HepG2 (cell line): ENCODE results near the gene ZNF22. TPM values are rescaled to one million over a fixed set of nuclear protein-coding genes. Genes with fewer than 3 reads are reported as not detected.

ENCODE experiments used
- ATAC-seq: fragments of 200-7000 bp; cut with Tn5 transposase; 3 replicates; pipeline ENCODE4 v1.9.1; 2020; ENCODE audit warnings: mild to moderate bottlenecking, moderate library complexity
- BruUV-seq: library from RNA; stranded (reverse); fragments of 400-500 nt; replicated peaks from 2 replicates; lab custom pipeline; 2021; lab: Mats Ljungman, UMichigan
- CTCF ChIA-PET: fragments of 300-600 bp; formaldehyde crosslinking; extraction: SDS; loops from one replicate; lab custom pipeline; 2021; ENCODE audit warnings: low total read pairs, inconsistent platforms, low intra/inter-chr PET ratio; lab: Yijun Ruan, JAX
- POLR2A ChIA-PET: fragments of 350-600 bp; sonication (Branson Sonifier 250); formaldehyde crosslinking; loops from one replicate; lab custom pipeline; 2020; ENCODE audit warnings: antibody characterized with exemption, inconsistent platforms; lab: Yijun Ruan, JAX
- DNase-seq: peaks from one replicate; pipeline ENCODE4 v3.0.0-alpha.2; 2015; ENCODE audit warnings: low spot score
- FAIRE-seq: peaks from 3 replicates; lab custom pipeline; 2011; peaks lifted over from hg19 to GRCh38; lab: Jason Lieb, UNC
- H2AFZ ChIP-seq: one replicate; pipeline ENCODE4 v1.6.1; 2011; ENCODE audit warnings: low read length, inconsistent platforms
- H3K27ac ChIP-seq: fragments of 300-600 bp; 3 replicates; pipeline ENCODE4 v1.8.0; 2011; ENCODE audit warnings: mixed run types, mild to moderate bottlenecking, mixed read lengths, low read length, inconsistent platforms; ENCODE audit not compliant: insufficient read depth; ENCODE audit errors: extremely low read length
- H3K27me3 ChIP-seq, 2 experiments: fragments of 200-600 bp in 1 of 2; 2 replicates in 1 of 2; 3 replicates in 1 of 2; pipeline versions ENCODE4 v1.6.0 to v1.8.0; 2011; ENCODE audit warnings: low read length in 2 of 2, mild to moderate bottlenecking in 2 of 2, moderate library complexity in 2 of 2, inconsistent platforms in 1 of 2; ENCODE audit not compliant: insufficient read depth in 2 of 2, control insufficient read depth in 1 of 2
- H3K36me3 ChIP-seq, 2 experiments: fragments of 200-600 bp in 1 of 2; replicated peaks in 1 of 2; 2 replicates in 1 of 2; 3 replicates in 1 of 2; pipeline versions ENCODE4 v1.5.1 to v1.8.0; 2011; ENCODE audit warnings: low read length in 2 of 2, inconsistent platforms in 1 of 2; ENCODE audit not compliant: insufficient read depth in 2 of 2, control insufficient read depth in 1 of 2
- H3K4me1 ChIP-seq: 2 replicates; pipeline ENCODE4 v1.5.1; 2012; ENCODE audit warnings: low read length, inconsistent platforms; ENCODE audit not compliant: insufficient read depth
- H3K4me2 ChIP-seq: 2 replicates; pipeline ENCODE4 v1.6.0; 2011; ENCODE audit warnings: low read depth, low read length, inconsistent platforms
- H3K4me3 ChIP-seq, 3 experiments: fragments of 200-600 bp in 1 of 3; sonication (generic), shearing (Covaris generic) in 1 of 3; replicated peaks in 1 of 3; 2 replicates each; pipeline ENCODE4 v1.5.1; 2011 to 2016; ENCODE audit warnings: low read length in 3 of 3, inconsistent platforms in 2 of 3, low read depth in 2 of 3, mild to moderate bottlenecking in 2 of 3, control low read depth in 1 of 3, mixed read lengths in 1 of 3; ENCODE audit not compliant: insufficient read depth in 1 of 3
- H3K79me2 ChIP-seq: one replicate; pipeline ENCODE4 v1.6.1; 2011; ENCODE audit warnings: low read length, inconsistent platforms; ENCODE audit not compliant: insufficient read depth
- H3K9ac ChIP-seq: 2 replicates; pipeline ENCODE4 v1.6.0; 2011; ENCODE audit warnings: mild to moderate bottlenecking, low read depth, low read length, inconsistent platforms; ENCODE audit not compliant: insufficient read depth
- H3K9me3 ChIP-seq: 2 replicates; pipeline ENCODE4 v1.5.1; 2012; ENCODE audit warnings: mild to moderate bottlenecking, low read length
- H4K20me1 ChIP-seq: 2 replicates; pipeline ENCODE4 v1.6.0; 2011; ENCODE audit warnings: inconsistent platforms, mild to moderate bottlenecking, low read length, moderate library complexity; ENCODE audit not compliant: insufficient read depth
- AFF4 ChIP-seq: sonication (generic); formaldehyde crosslinking; IDR thresholded peaks from 2 replicates; pipeline ENCODE4 v1.4.0; 2020; ENCODE audit warnings: missing genetic modification reagents
- CENPBD1 ChIP-seq: sonication (generic); formaldehyde crosslinking; IDR thresholded peaks from 2 replicates; pipeline ENCODE4 v1.8.0; 2022; ENCODE audit warnings: missing genetic modification reagents, low read depth, mild to moderate bottlenecking, borderline replicate concordance
- GPBP1L1 ChIP-seq: sonication (generic); formaldehyde crosslinking; IDR thresholded peaks from 2 replicates; pipeline ENCODE4 v1.5.0; 2020; ENCODE audit warnings: mild to moderate bottlenecking, missing genetic modification reagents
- GZF1 ChIP-seq: sonication (generic); formaldehyde crosslinking; IDR thresholded peaks from 2 replicates; pipeline ENCODE4 v1.5.1; 2020; ENCODE audit warnings: mild to moderate bottlenecking, missing genetic modification reagents
- HES4 ChIP-seq: sonication (generic); formaldehyde crosslinking; IDR thresholded peaks from 2 replicates; pipeline ENCODE4 v1.9.0; 2021; ENCODE audit warnings: mild to moderate bottlenecking, missing genetic modification reagents, borderline replicate concordance
- KLF15 ChIP-seq: sonication (generic); formaldehyde crosslinking; IDR thresholded peaks from 2 replicates; pipeline ENCODE4 v1.8.1; 2023; ENCODE audit warnings: borderline replicate concordance, mild to moderate bottlenecking, inconsistent platforms, missing genetic modification reagents, mixed read lengths
- KMT2B ChIP-seq: IDR thresholded peaks from 2 replicates; pipeline ENCODE4 v1.6.1; 2016; ENCODE audit warnings: missing genetic modification reagents, missing compliant biosample characterization
- MXI1 ChIP-seq: IDR thresholded peaks from 3 replicates; pipeline ENCODE4 v1.6.1; 2012; ENCODE audit warnings: low read depth, low read length, inconsistent platforms, borderline replicate concordance
- PRMT3 ChIP-seq: sonication (generic); formaldehyde crosslinking; IDR thresholded peaks from 2 replicates; pipeline ENCODE4 v1.8.1; 2022; ENCODE audit warnings: low read depth, mild to moderate bottlenecking, moderate library complexity, missing genetic modification reagents, borderline replicate concordance
- SRY ChIP-seq: sonication (generic); formaldehyde crosslinking; IDR thresholded peaks from 2 replicates; pipeline ENCODE4 v1.8.0; 2022; ENCODE audit warnings: mild to moderate bottlenecking, missing genetic modification reagents
- SSRP1 ChIP-seq: IDR thresholded peaks from 2 replicates; pipeline ENCODE4 v1.6.1; 2016; ENCODE audit warnings: control low read depth
- YEATS4 ChIP-seq: sonication (generic); formaldehyde crosslinking; IDR thresholded peaks from 2 replicates; pipeline ENCODE4 v1.4.0; 2020; ENCODE audit warnings: missing genetic modification reagents, borderline replicate concordance
- ZFP36L1 ChIP-seq: sonication (generic); formaldehyde crosslinking; IDR thresholded peaks from 2 replicates; pipeline ENCODE4 v1.8.0; 2022; ENCODE audit warnings: mild to moderate bottlenecking, missing genetic modification reagents, moderate library complexity
- ZMYM3 ChIP-seq: sonication (generic); formaldehyde crosslinking; IDR thresholded peaks from 2 replicates; pipeline ENCODE4 v1.5.1; 2020; ENCODE audit warnings: mild to moderate bottlenecking, missing genetic modification reagents
- ZNF446 ChIP-seq: sonication (generic); formaldehyde crosslinking; IDR thresholded peaks from 2 replicates; pipeline ENCODE4 v1.5.0; 2020; ENCODE audit warnings: mild to moderate bottlenecking, missing genetic modification reagents
- ZNF484 ChIP-seq: sonication (generic); formaldehyde crosslinking; IDR thresholded peaks from 2 replicates; pipeline ENCODE4 v1.5.1; 2020; ENCODE audit warnings: mild to moderate bottlenecking, low read depth, missing genetic modification reagents, borderline replicate concordance
- ZNF589 ChIP-seq: sonication (generic); formaldehyde crosslinking; conservative IDR thresholded peaks from 2 replicates; pipeline ENCODE4 v1.8.0; 2022; ENCODE audit warnings: mild to moderate bottlenecking, moderate library complexity, missing genetic modification reagents
- ZNF7 ChIP-seq: IDR thresholded peaks from 2 replicates; pipeline ENCODE4 v1.6.1; 2016; ENCODE audit warnings: missing biosample characterization, missing genetic modification reagents
- WGBS: methylation state at CpG from one replicate; pipeline ENCODE4 v1.1.6; 2017; ENCODE audit warnings: low lambda C conversion rate; 5-methylcytosine and 5-hydroxymethylcytosine counted together
- in situ Hi-C: cut with HindIII; loops from 2 replicates; pipeline ENCODE4 v1.10.0; 2017; ENCODE audit warnings: low pct_unique_long_range_greater_than_20kb; ENCODE audit not compliant: extremely low pct_ligation_motif_present
- intact Hi-C: fragments of 100-400 bp; cut with micrococcal nuclease; formaldehyde crosslinking; loops from one replicate; pipeline ENCODE4 v1.10.0; 2022; ENCODE audit not compliant: unreplicated experiment
- polyA plus RNA-seq, 8 experiments: library from polyadenylated mRNA; depleted of rRNA in 3 of 8; stranded (reverse) in 7 of 8; unstranded in 1 of 8; fragments of >200 nt; fragmentation: Illumina TruSeq in 4 of 8; extraction: Trizol in 4 of 8; gene quantifications; 2 replicates each; pipeline versions ENCODE4 v1.2.1 to v1.2.3, GENCODE V29; 2011 to 2016; ENCODE audit warnings: low read depth in 4 of 8, missing spikeins in 1 of 8, mixed read lengths in 1 of 8; ENCODE audit not compliant: insufficient read depth in 1 of 8
- total RNA-seq, 5 experiments: library from RNA; depleted of rRNA; stranded (reverse); fragments of >200 nt; fragmentation: Illumina TruSeq; extraction: Trizol; gene quantifications; 2 replicates each; pipeline ENCODE4 v1.2.3, GENCODE V29; 2016; ENCODE audit warnings: low read depth in 1 of 5

ZNF22 gene
- total and polyA plus RNA-seq, 2 of the 13 experiments (the other 11 are each of a cell fraction or from before 2014, with no cell fraction given) = 0.40 to 1.3 TPM

GRCh38 chr10:45050551-45051235 is 50.0 kb downstream of the ZNF22 start (continued):
- no peak for TF ChIP-seq ZNF7 (CRISPR knock-in tag)
- no peak for TF ChIP-seq GPBP1L1
- no peak for TF ChIP-seq YEATS4
- TF ChIP-seq HES4 (CRISPR knock-in tag) = no peak
- no peak for TF ChIP-seq PRMT3 (CRISPR knock-in tag)
- no peak for TF ChIP-seq SRY (CRISPR knock-in tag)
- no peak for TF ChIP-seq ZNF484 (CRISPR knock-in tag)
- no peak for TF ChIP-seq MXI1
- no peak for TF ChIP-seq KLF15 (CRISPR knock-in tag)

GRCh38 chr10:45052700-45053099 is 52.0 kb downstream of the ZNF22 start:
- DNase-seq (no peak), FAIRE-seq (no peak), ATAC-seq (no peak)
- no peaks in the 10 kb centered on the region for H4K20me1 ChIP-seq
- H3K27me3 ChIP-seq = no peaks in the 10 kb centered on the region
- no peaks in the 10 kb centered on the region for H3K36me3 ChIP-seq
- CTCF ChIA-PET = no interaction called here
- no TSS peak for BruUV-seq
- no peak overlapping the region for H2AFZ ChIP-seq
- H3K9ac ChIP-seq = no peak overlapping the region
- in situ Hi-C loops = no loop called here
- H3K4me2 ChIP-seq = no peak overlapping the region
- no peak overlapping the region for H3K4me3 ChIP-seq
- POLR2A ChIA-PET = no interaction called here
- intact Hi-C loops = no loop called here
- 0% methylated on average over 1 of the region's 1 CpG for WGBS
- H3K27ac ChIP-seq = no peak overlapping the region
- no peaks in the 10 kb centered on the region for H3K4me1 ChIP-seq
- H3K9me3 ChIP-seq = no peaks in the 10 kb centered on the region
- no peaks in the 10 kb centered on the region for H3K79me2 ChIP-seq
- no peak for TF ChIP-seq CENPBD1 (CRISPR knock-in tag)
- TF ChIP-seq AFF4 (CRISPR knock-in tag) = no peak
- TF ChIP-seq ZNF446 = no peak
- TF ChIP-seq ZNF589 (CRISPR knock-in tag) = no peak
- TF ChIP-seq ZMYM3 (CRISPR knock-in tag) = no peak
- no peak for TF ChIP-seq SSRP1 (CRISPR knock-in tag)
- TF ChIP-seq ZFP36L1 (CRISPR knock-in tag) = no peak
- no peak for TF ChIP-seq KMT2B (CRISPR knock-in tag)
- TF ChIP-seq GZF1 (CRISPR knock-in tag) = no peak
